HG03378 (cell line): ENCODE results near the gene ACOT7.
"Not testable (repeated sequence)": the region's sequence is repeated elsewhere in the genome, so short reads cannot be mapped to it uniquely, and the experiment has no call there.

Experiments used
- ATAC-seq: cut with Tn5 transposase; IDR thresholded peaks from one replicate; pipeline ENCODE4 v1.9.1; 2021; ENCODE audit warnings: mild to moderate bottlenecking, moderate library complexity; ENCODE audit not compliant: unreplicated experiment

Gene ACOT7, protein sequence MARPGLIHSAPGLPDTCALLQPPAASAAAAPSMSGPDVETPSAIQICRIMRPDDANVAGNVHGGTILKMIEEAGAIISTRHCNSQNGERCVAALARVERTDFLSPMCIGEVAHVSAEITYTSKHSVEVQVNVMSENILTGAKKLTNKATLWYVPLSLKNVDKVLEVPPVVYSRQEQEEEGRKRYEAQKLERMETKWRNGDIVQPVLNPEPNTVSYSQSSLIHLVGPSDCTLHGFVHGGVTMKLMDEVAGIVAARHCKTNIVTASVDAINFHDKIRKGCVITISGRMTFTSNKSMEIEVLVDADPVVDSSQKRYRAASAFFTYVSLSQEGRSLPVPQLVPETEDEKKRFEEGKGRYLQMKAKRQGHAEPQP

DNA sequence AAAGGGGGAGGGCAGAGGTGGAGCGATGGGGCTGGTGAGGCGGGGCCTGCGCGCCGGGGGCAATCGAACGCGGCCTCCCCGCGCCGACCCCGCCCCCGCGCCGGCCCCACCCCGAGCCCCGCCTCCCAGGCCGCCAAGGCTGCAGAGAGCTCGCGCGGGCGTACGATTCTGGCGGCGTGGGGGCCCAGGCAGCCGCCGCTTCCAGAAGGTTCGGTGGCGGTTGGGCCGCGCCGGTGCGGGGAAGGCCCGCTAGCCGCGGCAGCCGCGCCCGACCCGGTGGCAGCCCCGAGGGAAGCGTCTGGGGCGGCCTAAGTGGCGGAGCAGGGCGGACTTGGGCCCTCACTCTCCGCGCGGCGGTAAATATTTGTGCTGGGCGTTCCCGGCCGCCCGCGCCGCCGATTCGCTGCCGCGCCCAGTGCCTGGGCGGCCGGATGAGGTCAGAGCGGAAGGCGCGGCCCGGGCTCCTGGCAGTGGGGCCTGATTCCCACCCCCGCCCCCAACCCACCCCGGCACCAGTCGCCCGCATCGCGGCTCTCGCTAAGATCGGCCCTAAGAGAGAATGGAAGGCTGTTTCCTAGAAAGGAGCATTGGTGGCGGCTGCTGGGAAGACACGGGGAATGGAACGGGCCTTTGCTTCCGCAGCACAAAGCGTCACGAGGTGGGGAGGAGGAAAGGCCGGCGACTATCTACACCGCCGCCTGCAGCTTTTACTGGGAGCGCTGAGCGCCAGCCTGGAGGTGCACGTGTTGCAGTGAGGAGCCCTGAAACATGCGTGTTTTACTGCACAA lies at the start of gene ACOT7:
TSS of gene ACOT7 (minus strand) at position 368 of the 788 bp plus-strand sequence. CDS start 368 bp downstream, outside the sequence.
- peak; percentile 50 for ATAC-seq

- ATAC-seq, result no peak
Observed at GRCh38 chr1:6441586-6441985, 48.0 kb upstream of the ACOT7 start.

- no peak for ATAC-seq
Observed at GRCh38 chr1:6440198-6441126, 46.9 kb upstream of the ACOT7 start.

DNA sequence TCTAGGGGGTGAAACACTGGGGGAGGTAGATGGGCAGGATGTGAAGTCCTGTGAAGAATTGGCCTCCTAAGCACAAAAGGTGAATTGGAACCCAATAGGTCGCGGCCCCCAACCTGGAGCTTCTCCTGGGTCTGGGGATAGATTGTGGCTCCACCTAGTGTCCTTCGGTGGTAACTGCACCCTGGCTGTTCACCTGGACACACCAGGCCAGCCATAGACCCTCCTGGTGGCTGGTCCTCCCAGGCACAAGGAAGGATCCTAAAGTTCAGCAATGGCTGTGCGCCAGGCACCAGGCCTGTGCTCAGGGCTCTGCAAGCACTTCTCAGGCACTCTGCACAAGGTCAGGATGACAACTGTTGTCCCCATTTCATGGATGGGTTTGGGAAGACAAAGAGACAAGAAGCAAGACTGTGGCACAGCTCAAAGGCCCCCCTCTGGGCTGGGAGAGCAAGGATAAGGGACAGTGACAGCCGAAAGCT lies 44.5 kb upstream of the ACOT7 start:
- ATAC-seq, result no peak

GRCh38 chr1:6437012-6437700 lies 43.6 kb upstream of the ACOT7 start:
- not testable (repeated sequence) for ATAC-seq

GRCh38 chr1:6436277-6436676 lies 42.7 kb upstream of the ACOT7 start:
- not testable (repeated sequence) for ATAC-seq

DNA sequence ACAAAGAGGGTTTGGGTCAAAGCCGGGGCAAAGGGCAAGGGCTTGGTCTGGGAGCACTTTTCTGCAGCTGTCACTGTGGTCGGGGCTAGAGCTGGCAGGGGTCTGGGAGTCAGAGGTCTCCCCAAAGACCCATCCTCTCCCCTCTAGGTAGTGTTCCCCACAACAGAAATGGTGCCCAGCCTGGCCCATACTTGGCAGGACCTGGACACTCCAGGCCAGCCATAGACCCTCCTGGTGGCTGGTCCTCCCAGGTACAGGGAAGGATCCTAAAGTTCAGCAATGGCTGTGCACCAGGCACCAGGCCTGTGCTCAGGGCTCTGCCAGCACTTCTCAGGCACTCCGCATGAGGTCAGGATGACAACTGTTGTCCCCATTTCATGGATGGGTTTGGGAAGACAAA lies 42.0 kb upstream of the ACOT7 start:
- no peak for ATAC-seq

DNA sequence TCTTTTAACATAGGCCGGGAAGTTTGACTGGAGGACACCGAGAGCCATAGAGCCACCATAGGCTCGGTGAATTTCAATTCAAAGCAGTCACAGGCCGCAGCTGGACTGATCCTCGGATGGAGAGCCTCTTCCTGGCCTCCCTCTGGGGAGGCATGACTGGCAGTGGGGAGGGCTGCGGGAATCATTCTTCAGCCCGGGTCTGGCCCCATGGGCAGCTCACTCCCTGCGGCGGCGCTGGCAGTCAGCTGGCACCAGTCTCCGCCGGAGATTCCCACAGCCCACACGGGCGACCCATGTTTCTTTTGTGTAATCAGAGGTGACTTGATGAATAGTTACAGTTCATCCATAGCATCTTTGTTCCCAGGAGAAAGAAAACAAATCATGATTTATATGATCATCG lies 41.6 kb upstream of the ACOT7 start:
- no peak for ATAC-seq

GRCh38 chr1:6434186-6434585 lies 40.6 kb upstream of the ACOT7 start:
- no peak for ATAC-seq

GRCh38 chr1:6431645-6432579 lies 38.3 kb upstream of the ACOT7 start:
- ATAC-seq, result not testable (repeated sequence)

DNA sequence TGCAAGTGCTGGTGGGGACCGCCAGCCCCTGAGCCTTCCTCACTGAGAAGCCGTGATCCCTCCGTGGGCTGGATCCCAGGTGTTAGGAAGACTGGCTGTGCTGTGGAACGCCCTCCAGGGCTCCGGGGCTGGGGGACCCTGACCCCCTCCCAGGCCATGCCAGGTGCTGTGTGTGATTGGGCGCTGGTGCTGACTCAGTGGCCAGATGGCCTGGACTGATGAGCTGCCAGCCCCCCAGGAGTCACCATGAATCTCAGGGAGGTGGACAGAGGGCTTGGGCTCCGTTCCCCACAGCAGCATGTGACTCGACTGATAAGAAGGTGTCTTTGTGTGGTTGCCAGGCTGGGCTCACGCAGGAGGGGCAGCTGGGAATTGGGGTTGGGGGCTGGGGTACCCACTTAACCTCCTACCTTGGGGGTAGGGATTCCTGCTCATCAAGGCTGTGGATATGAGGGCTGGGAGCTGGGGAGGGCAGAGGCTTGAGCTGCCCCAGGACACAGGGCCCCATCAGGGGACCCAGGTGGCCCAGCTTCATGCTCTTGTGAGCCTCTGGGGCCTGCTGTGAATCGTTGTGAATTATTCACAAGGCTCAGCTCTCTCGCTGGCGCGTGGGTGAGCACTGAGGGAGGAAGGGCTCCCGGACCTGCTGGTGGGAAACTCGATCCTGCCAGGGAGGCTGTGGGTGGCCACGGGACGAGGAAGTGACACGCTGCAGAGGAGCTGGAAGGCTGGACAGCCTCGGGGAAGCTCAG lies 36.3 kb upstream of the ACOT7 start:
- ATAC-seq, result not testable (repeated sequence)

DNA sequence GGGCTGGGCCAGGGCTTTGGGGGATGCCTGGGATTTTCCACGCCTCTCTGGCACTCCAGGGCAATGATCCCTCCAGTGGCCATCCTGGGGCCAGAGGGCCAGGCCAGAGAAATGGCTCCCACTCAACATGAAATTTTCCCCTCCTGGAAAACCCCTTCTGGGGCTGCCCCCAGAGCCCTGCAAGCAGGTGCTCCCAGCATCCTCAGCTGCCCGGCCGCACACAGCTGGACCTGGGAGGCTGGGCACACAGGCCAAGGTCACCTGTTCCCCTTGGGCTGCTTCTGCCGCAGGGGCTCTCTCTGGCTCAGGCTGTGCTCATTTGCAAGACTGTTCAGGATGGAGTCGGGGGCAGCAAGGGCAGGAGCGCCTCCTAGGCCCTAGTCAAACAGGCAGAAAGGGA lies 34.9 kb upstream of the ACOT7 start:
- ATAC-seq, result not testable (repeated sequence)

DNA sequence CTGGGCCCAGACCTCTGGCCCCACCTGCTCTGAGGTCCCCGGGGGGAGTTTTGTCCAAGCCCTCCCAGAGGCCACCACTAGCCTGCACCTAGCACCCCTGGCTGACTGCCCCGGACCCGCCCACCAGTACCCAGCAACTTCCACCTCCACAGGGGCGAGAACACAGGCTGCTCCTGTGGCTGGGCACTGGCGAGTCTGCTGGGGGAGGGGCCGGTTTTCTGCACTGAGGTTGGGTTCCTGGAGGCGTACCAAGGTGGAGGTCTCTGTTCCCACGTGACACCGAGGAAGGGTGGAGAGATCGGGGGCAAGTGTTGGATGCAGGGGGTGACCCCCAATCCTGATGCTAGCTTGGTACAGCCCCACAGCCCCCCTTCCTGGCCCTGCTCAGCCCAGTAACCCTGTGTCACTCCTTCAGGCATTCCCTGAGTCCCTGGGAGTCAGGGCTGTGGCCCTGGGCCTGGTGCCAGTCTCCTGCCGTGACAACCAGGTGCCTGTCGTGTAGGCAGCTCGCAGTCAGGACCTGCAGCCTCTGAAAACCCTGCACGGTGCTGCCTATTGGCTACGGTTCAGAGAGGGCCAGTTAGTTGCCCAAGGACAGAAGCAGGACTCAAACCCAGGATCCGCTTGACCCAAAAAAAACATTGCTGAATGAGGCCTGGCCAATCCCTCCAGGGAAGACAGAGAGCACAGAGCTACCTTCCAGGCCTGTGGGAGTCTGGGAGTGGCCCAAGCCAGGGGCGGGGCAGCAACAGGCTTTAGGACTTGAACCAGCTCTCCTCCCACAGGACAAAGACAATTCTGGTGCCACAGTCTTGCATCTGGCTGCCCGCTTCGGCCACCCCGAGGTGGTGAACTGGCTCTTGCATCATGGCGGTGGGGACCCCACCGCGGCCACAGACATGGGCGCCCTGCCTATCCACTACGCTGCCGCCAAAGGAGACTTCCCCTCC lies 34.1 kb upstream of the ACOT7 start:
- ATAC-seq, result no peak

GRCh38 chr1:6426972-6427350 lies 33.4 kb upstream of the ACOT7 start:
- ATAC-seq, result no peak

- no peak for ATAC-seq
Observed at GRCh38 chr1:6426277-6426971, 32.9 kb upstream of the ACOT7 start.

- no peak for ATAC-seq
Observed at GRCh38 chr1:6425658-6426057, 32.1 kb upstream of the ACOT7 start.
